ENCODE results near the gene SUGCT.

- TF ChIP-seq POLR2A (IDR thresholded peaks at IDR 0.05) (no peak), CTCF (IDR thresholded peaks at IDR 0.05) (peak in 5 of 7 experiments; percentile 37 to 65 (median 61))
Observed at GRCh38 chr7:40329601-40330153, 194.9 kb downstream of the SUGCT start.

Measured in stomach (tissue), 4 donors.